ENCODE data around the gene NLGN2. TPM values are rescaled to one million over a fixed set of nuclear protein-coding genes. Genes with fewer than 3 reads are reported as not detected.
A peak's percentile ranks its signal among the peaks of the same experiment; 100 is the strongest.

The NLGN2 gene
- total RNA-seq, 3 donors from 2014 or later = 2.9 to 38.0 (median 6.7) TPM

DNA sequence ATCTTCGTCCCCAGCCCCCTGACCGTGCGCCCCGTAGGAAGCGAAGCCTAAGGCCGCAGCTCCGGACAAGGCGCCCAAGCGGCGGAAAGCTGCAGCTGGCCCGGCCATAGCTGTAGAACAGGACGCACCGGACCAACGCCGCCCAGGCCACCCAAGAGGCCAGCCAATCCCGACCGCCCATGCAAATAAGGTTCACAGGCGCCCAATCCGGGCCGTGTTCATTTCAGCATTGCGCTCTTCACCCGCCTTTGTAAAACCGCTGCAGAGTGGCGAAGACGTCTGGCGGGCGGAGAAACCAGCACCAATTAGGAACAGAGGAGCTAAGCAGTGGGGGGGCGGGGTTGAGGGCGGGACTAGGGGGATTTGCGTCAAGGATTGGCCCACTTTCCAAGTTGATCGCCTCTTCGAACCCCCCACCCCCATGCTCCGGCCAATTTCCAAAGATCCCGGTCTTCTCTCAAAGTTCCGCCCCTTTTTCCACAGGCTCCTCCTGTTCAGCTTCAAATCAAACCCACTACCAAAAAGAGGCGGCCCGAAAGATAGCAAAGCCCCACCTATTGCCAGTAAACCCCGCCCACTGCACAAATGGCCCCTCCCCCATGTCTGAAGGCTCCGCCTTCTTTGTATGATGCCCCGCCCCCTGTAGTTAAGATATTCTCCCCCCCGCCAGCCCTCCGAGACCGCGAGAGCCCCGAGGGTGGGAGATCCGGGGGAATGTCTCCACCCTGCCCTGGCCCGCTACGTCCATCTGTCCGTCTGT is 3.5 kb upstream of the NLGN2 start, which contains the start of gene TMEM256:
TMEM256 (minus strand) TSS at position 121 of the 760 bp plus-strand sequence; CDS start at position 108, 13 bp downstream.
- TF ChIP-seq, protein P1, sequence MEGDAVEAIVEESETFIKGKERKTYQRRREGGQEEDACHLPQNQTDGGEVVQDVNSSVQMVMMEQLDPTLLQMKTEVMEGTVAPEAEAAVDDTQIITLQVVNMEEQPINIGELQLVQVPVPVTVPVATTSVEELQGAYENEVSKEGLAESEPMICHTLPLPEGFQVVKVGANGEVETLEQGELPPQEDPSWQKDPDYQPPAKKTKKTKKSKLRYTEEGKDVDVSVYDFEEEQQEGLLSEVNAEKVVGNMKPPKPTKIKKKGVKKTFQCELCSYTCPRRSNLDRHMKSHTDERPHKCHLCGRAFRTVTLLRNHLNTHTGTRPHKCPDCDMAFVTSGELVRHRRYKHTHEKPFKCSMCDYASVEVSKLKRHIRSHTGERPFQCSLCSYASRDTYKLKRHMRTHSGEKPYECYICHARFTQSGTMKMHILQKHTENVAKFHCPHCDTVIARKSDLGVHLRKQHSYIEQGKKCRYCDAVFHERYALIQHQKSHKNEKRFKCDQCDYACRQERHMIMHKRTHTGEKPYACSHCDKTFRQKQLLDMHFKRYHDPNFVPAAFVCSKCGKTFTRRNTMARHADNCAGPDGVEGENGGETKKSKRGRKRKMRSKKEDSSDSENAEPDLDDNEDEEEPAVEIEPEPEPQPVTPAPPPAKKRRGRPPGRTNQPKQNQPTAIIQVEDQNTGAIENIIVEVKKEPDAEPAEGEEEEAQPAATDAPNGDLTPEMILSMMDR (IDR thresholded peaks at IDR 0.05) = no peak
- intact Hi-C loops (cut with DNase I, micrococcal nuclease) = no loop called here
- no peaks in the 10 kb centered on the region for H3K9me3 ChIP-seq
- peaks cover 20% of the 10 kb centered on the region for H3K4me1 ChIP-seq (ENCODE audit: low read depth)
- peak; percentile 97 to 99 (median 98) for DNase-seq
- ATAC-seq = peak; percentile 90
- H3K4me3 ChIP-seq = peak within 1 kb of the TSS; percentile 22
- no peaks in the 10 kb centered on the region for H3K36me3 ChIP-seq (ENCODE audit: low read depth)

DNA sequence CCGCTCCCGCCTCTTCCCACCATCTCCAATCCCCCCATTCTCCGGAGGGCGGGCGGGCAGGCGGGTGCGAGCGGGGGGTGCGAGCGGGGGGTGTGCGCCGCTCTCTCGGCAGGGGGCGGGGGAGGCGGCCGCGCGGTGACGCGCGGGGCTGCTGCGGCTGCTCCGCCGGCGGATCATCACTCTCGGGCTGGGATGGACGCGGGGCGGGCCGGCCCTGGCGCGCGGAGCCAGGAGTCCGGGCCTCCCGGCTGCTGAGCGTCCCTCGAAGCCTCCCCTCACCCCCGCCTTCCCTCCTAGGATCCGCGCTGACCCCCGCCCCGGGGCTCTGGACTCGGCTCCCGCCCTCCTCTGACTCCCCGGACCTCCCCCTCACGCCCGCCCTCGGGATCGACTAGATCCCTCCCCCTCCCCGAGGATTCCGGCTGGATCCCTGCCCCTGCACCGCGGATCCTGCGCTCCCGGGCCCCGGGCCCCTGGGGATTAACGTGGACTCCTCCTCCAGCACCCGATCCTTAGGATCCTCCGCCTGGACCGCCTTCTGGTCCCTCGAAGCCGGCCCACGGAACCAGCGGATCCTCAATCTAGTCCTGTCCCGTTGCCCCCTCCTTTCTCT is 2.8 kb upstream of the NLGN2 start:
- ATAC-seq = peak; percentile 38
- TF ChIP-seq, protein P1 (IDR thresholded peaks at IDR 0.05) = no peak
- Histone ChIP-seq H3K36me3 (ENCODE audit: low read depth) (no peaks in the 10 kb centered on the region), H3K9me3 (no peaks in the 10 kb centered on the region), H3K4me3 (peak overlapping the region; percentile 22), H3K4me1 (ENCODE audit: low read depth) (peaks cover 20% of the 10 kb centered on the region)
- intact Hi-C loops (cut with DNase I, micrococcal nuclease) = no loop called here
- peak in 2 of 3 donors; percentile 70 to 77 for DNase-seq

DNA sequence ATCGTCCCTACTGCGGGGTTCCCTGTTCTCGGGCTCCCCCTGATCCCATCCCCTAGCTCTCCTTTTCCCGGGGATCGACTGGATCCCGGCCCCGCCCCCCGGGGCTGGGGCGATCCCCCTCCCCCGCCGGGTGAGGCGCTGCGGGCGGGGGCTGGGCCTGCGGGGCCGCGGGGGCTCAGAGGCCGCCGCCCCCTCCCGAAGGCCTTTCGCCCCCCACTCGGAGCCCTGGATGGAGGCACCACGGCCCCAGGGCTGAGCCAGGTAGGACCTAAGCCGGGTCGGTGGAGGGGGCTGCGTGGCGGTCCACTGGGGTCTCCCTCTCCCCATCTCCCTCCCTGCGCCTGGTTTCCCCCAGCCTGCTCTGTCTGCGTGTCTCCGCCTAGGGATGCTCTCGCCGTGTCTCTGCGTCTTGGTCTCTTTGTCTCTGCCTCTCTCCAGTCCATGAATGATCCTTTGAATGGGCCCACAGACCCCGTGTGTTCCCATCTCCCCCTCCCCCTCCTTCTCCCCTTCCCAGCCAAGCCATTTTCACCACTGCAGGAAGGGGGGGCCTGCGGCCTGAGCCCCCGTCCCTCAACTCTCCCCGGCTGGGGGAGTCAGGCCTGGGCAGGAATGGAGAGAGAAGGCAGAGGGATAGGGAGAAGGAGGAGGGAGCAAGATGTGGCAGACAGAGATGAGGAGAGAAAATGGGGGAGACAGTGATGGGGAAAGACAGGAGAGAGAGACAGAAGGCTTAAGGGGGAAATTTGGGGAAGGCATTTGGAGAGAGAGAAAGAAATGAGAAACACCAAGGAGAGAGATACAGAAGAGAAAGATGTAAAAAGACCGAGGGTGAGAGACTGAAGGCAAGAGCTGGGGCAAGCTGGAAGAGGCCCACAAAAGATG is 2.1 kb upstream of the NLGN2 start:
- TF ChIP-seq, protein P1 (IDR thresholded peaks at IDR 0.05) = no peak
- peaks cover 20% of the 10 kb centered on the region for H3K4me1 ChIP-seq (ENCODE audit: low read depth)
- H3K4me3 ChIP-seq = no peak overlapping the region
- intact Hi-C loops (cut with DNase I, micrococcal nuclease) = no loop called here
- H3K9me3 ChIP-seq = no peaks in the 10 kb centered on the region
- no peaks in the 10 kb centered on the region for H3K36me3 ChIP-seq (ENCODE audit: low read depth)
- ATAC-seq (no peak), DNase-seq (peak in 1 of 3 donors; percentile 51)

DNA sequence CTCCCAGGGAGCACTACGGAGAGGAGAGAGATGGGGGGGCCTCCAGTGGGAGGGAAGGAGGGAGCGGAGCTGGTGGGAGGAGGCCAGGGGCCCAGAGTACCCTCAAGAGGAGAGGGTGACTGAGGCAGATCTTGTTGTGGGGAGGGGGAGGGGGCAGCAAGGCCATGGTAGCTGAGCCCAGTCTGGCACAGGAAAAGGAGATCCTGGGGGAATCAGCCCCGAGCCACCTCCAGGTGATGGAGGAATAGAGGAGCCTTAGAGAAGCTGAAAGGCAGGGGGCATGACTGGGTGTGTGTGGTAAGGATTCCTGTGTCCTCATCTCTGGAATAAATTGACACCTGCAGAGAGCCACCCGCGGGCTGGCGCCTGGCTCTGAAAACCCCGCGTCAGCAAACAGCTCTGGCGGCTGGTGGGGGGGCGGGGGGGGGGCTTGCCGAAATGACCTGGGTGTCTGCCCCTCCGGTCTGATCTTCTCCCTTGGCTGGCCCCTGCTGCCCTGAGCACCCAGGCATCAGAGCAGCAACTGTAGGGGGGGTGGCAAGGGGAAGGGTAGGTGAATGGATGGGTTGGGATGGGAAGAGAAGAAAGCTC is 1.3 kb upstream of the NLGN2 start:
- ATAC-seq (no peak), DNase-seq (no peak)
- H3K4me3 ChIP-seq = no peak overlapping the region
- TF ChIP-seq, protein P1 (IDR thresholded peaks at IDR 0.05) = no peak
- peaks cover 20% of the 10 kb centered on the region for H3K4me1 ChIP-seq (ENCODE audit: low read depth)
- no peaks in the 10 kb centered on the region for H3K36me3 ChIP-seq (ENCODE audit: low read depth)
- intact Hi-C loops (cut with DNase I, micrococcal nuclease) = no loop called here
- H3K9me3 ChIP-seq = no peaks in the 10 kb centered on the region

DNA sequence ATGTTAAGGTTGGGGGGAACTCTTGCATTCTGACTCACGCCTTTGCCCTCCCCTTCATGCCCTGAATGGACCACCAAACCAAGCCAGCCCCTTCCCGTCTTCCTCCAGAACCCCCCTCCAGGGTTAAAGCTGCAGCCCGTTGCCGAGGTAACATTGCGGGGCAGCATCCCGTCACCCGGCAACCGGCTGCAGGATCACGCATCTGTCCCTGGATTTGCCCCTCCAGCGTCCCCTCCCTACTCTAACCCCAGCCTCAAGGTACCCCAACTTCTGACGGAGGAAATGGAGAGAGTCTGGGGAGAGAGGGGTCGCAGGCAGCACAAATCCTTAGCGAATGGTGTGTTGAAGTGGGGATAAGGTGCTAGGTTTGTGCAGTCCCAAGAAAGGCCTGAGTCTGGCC is 563 bp upstream of the NLGN2 start:
- Histone ChIP-seq H3K36me3 (ENCODE audit: low read depth) (no peaks in the 10 kb centered on the region), H3K9me3 (no peaks in the 10 kb centered on the region), H3K4me1 (ENCODE audit: low read depth) (peaks cover 20% of the 10 kb centered on the region), H3K4me3 (no peak overlapping the region)
- TF ChIP-seq, protein P1 (IDR thresholded peaks at IDR 0.05) = no peak
- intact Hi-C loops (cut with DNase I, micrococcal nuclease) = no loop called here
- DNase-seq (no peak), ATAC-seq (no peak)
